ENCODE measurements around the gene MGAT4B.
"Not testable (repeated sequence)": the region's sequence is repeated elsewhere in the genome, so short reads cannot be mapped to it uniquely, and the experiment has no call there.

Gene MGAT4B

GRCh38 chr5:179795049-179795862 is 11.4 kb downstream of the MGAT4B start:
- no peak for DNase-seq (ENCODE audit: low read depth)

- no peak for DNase-seq (ENCODE audit: low read depth)
These were observed 12.1 kb downstream of the MGAT4B start for GRCh38 chr5:179794575-179794974.

GRCh38 chr5:179794171-179794570 is 12.5 kb downstream of the MGAT4B start:
- no peak for DNase-seq (ENCODE audit: low read depth)

GRCh38 chr5:179793468-179794139 is 13.1 kb downstream of the MGAT4B start, which contains the start of gene LTC4S:
TSS of gene LTC4S (plus strand) at chr5:179793986. CDS start at chr5:179794081, 95 bp downstream.
- DNase-seq (ENCODE audit: low read depth) = no peak

GRCh38 chr5:179792612-179793467 is 13.8 kb downstream of the MGAT4B start:
- no peak for DNase-seq (ENCODE audit: low read depth)

GRCh38 chr5:179791881-179792611 is 14.6 kb downstream of the MGAT4B start:
- DNase-seq (ENCODE audit: low read depth) = no peak

- DNase-seq (ENCODE audit: low read depth) = not testable (repeated sequence)
These were observed 17.4 kb downstream of the MGAT4B start for GRCh38 chr5:179789278-179789677.

- no peak for DNase-seq (ENCODE audit: low read depth)
These were observed 18.3 kb downstream of the MGAT4B start for GRCh38 chr5:179788193-179788854.

- no peak for DNase-seq (ENCODE audit: low read depth)
These were observed 19.8 kb downstream of the MGAT4B start for GRCh38 chr5:179786861-179787260.

- no peak for DNase-seq (ENCODE audit: low read depth)
These were observed 23.5 kb downstream of the MGAT4B start for GRCh38 chr5:179783128-179783527.

GRCh38 chr5:179781846-179782245 is 24.8 kb downstream of the MGAT4B start:
- no peak for DNase-seq (ENCODE audit: low read depth)

- no peak for DNase-seq (ENCODE audit: low read depth)
These were observed 26.3 kb downstream of the MGAT4B start for GRCh38 chr5:179780362-179780761.

- no peak for DNase-seq (ENCODE audit: low read depth)
These were observed 26.8 kb downstream of the MGAT4B start for GRCh38 chr5:179779826-179780225.

- no peak for DNase-seq (ENCODE audit: low read depth)
These were observed 28.1 kb downstream of the MGAT4B start for GRCh38 chr5:179778591-179778990.

- DNase-seq (ENCODE audit: low read depth) = no peak
These were observed 28.8 kb downstream of the MGAT4B start for GRCh38 chr5:179777909-179778308.

GRCh38 chr5:179777456-179777855 is 29.2 kb downstream of the MGAT4B start:
- no peak for DNase-seq (ENCODE audit: low read depth)

- no peak for DNase-seq (ENCODE audit: low read depth)
These were observed 30.2 kb downstream of the MGAT4B start for GRCh38 chr5:179776411-179776938.

- no peak for DNase-seq (ENCODE audit: low read depth)
These were observed 32.2 kb downstream of the MGAT4B start for GRCh38 chr5:179774442-179774841.

GRCh38 chr5:179773686-179774040 is 33.0 kb downstream of the MGAT4B start:
- DNase-seq (ENCODE audit: low read depth) = no peak

- no peak for DNase-seq (ENCODE audit: low read depth)
These were observed 34.3 kb downstream of the MGAT4B start for GRCh38 chr5:179772351-179772750.

GRCh38 chr5:179771311-179771895 is 35.3 kb downstream of the MGAT4B start:
- DNase-seq (ENCODE audit: low read depth) = no peak

All from activated T-helper 9 cell treated with anti-CD3 and anti-CD28 coated beads, Interleukin-2, amount 50 U/mL, for 16 hours (primary cell).